GM18858 (cell line): ENCODE results near the gene DCBLD1.

ENCODE experiments used
- ATAC-seq: cut with Tn5 transposase; IDR thresholded peaks from one replicate; pipeline ENCODE4 v1.9.1; 2021; ENCODE audit not compliant: unreplicated experiment

The DCBLD1 gene

DNA sequence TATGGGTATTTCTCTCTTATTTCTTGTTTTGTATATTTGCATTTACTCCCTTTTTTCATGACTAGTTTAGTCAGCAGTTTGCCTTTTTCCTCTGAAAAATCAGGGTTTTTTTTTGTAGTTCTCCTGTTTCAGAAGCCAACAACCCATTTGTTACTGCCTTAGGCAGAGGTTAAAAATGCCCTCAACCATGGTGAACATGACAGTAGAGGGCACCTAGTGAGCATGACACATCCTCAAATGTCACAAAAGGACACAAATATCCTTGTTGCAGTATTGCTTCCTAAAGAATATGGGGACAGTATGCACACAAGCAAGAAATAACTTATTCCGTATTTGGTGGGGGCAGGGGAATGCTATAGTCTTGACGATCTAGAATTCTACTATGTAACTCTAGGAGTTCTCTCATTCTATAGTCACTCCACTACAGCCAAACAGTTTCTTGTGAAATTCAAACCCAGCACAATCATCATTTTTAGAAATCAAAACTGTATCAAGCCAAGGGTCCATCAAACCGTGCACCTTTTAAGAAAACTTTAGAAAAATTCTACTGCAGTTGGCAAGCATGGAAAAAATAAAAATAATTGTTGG lies 72.9 kb downstream of the DCBLD1 start:
- no peak for ATAC-seq

GRCh38 chr6:117555882-117556498 lies 73.5 kb downstream of the DCBLD1 start:
- ATAC-seq, result no peak

- ATAC-seq, result no peak
Observed at GRCh38 chr6:117557951-117558350, 75.5 kb downstream of the DCBLD1 start.

- ATAC-seq, result no peak
Observed at GRCh38 chr6:117558818-117559217, 76.3 kb downstream of the DCBLD1 start.

- no peak for ATAC-seq
Observed at GRCh38 chr6:117559299-117559698, 76.8 kb downstream of the DCBLD1 start.

DNA sequence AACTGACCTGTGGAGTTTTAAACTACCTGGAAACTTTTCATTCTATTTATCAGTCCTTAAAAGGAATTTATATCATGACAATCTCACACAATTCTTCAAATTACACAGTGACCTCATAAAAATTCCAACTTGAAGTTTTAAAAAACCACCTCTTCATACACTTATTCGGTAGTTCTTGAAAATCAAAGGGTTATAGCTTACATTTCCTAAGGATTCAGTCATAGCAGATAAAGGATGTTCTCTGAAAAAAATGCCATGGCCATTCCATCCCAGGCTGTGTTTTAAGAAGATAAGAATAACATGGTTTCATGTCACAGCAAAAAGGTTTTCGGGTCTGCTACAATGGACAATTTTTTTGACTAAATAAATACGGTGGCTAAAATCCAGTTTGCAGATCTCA lies 78.7 kb downstream of the DCBLD1 start:
- no peak for ATAC-seq

DNA sequence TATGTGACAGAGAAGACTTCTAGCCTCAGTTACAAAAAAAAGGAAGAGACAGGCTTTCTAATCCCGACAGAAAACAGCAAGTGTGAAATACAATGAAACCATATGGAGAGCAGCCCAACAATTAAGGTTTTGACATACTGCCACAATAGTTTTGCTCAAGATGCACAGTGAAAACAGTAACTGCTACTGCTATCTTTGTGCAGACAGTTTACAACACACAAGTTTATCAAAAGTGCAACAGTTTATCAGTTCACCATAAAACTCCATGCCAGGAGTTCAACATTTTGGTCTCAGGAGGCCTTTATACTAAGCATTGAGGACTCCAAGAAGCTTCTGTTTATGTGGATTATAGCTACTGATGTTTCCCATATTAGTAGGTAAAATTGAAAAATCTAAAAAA lies 82.2 kb downstream of the DCBLD1 start:
- no peak for ATAC-seq

DNA sequence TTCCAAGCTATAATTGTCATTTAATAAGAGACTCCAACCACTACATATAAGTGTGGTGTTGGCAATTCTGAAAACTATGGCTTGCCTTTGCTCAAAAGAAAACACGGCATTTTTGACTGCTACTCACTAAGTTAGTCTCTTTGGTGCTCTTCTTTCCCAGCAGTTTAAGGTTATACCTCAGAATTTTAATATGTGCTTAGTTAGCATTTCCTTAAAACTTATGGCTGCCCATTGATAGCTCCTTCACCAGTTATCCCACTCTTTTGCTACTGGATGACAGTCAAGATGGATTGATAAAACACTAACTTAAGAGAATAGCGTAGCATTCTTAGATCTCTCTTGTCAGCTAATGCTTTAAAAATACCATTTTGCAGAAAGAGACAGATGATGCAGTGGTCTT lies 85.8 kb downstream of the DCBLD1 start:
- no peak for ATAC-seq

GRCh38 chr6:117568831-117569410 lies 86.4 kb downstream of the DCBLD1 start:
- ATAC-seq, result no peak

DNA sequence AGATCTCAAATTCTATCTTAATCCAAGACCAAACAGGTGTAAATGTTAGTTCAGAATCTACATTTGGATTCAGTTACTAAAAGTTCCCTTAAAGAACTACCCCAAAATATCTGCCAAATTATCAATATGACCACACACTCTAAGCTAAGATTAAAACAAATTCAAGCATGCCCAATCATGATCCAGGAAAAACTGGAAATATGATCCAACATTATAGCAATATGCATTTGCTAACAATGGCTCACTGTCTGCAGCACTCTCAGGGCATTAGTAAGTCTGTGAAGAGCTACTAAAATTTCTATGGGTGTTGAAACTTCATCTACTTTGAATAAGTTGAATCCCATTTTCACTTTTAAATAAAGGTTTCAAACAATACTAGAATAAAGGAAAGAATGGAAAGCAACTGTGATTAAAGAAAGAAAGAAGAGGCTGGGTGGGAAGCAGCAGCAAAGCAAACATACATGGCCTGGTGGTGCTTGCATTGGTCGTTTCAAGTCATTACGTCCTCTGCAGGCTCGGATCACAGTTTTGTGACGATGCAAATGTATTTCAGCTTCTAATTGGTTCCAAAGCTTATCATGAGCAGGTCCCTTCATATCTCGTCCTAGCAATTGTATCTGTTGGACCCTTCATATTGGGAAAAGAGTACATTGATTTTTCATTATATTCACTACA lies 90.7 kb downstream of the DCBLD1 start:
- no peak for ATAC-seq

DNA sequence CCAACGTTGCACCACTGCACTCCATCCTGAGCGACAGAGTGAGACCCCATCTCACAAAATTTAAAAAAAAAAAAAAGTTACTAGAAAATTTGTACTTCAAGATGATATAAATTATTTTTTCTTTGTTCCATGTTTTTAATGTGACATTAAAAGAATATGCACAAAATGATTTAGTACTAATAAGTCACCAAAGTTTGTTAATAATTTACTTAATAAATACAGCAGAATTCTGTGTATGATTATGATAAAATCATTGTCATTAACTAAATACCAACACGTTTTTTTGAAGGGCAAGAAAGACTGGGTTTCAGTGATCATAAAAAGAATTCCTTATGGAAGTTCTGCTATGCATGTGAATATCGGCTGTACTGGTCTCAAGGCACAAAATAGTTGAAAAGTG lies 91.7 kb downstream of the DCBLD1 start:
- ATAC-seq, result no peak

GRCh38 chr6:117585647-117586046 lies 103.2 kb downstream of the DCBLD1 start:
- no peak for ATAC-seq

- ATAC-seq, result no peak
Observed at GRCh38 chr6:117590447-117590846, 108.0 kb downstream of the DCBLD1 start.

GRCh38 chr6:117591405-117591804 lies 108.9 kb downstream of the DCBLD1 start:
- no peak for ATAC-seq

- ATAC-seq, result no peak
Observed at GRCh38 chr6:117592983-117593759, 110.7 kb downstream of the DCBLD1 start.

- ATAC-seq, result no peak
Observed at GRCh38 chr6:117595099-117595923, 112.8 kb downstream of the DCBLD1 start.

DNA sequence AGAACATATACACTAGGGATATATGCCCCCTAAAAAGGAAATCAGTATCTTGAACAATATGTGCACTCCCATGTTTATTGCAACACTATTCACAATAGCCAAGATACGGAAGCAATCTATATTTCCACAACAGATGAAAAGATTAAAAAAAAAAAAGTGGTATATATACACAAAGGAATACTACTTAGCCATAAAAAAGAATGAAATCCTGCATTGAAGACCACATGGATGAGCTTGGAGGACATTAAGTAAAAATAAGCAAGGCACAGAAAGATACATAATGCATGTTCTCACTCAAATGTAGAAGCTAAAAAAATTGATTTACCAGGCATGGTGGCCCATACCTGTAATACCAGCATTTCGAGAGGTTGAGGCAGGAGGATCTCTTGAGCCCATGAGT lies 115.3 kb downstream of the DCBLD1 start:
- no peak for ATAC-seq
